CD4-positive, alpha-beta T cell treated with Interleukin-10 for 1 hour (primary cell): ENCODE measurements around the gene CCDC88C.

Experiments used
- DNase-seq: peaks from one replicate; pipeline ENCODE4 v3.0.0-alpha.2; 2020

Gene CCDC88C

GRCh38 chr14:91377700-91378652 is 39.6 kb downstream of the CCDC88C start:
- DNase-seq = peak; percentile 44

- peak; percentile 37 for DNase-seq
These were observed 40.8 kb downstream of the CCDC88C start for GRCh38 chr14:91376547-91377477.

GRCh38 chr14:91375720-91376452 is 41.7 kb downstream of the CCDC88C start:
- DNase-seq = no peak

GRCh38 chr14:91374879-91375702 is 42.5 kb downstream of the CCDC88C start:
- DNase-seq = peak; percentile 56

GRCh38 chr14:91374287-91374878 is 43.2 kb downstream of the CCDC88C start:
- DNase-seq = no peak

GRCh38 chr14:91373591-91374254 is 43.9 kb downstream of the CCDC88C start:
- peak; percentile 65 for DNase-seq

GRCh38 chr14:91372671-91373495 is 44.7 kb downstream of the CCDC88C start:
- peak; percentile 61 for DNase-seq

- DNase-seq = no peak
These were observed 45.6 kb downstream of the CCDC88C start for GRCh38 chr14:91371990-91372375.

GRCh38 chr14:91371011-91371989 is 46.3 kb downstream of the CCDC88C start:
- no peak for DNase-seq

- peak; percentile 64 for DNase-seq
These were observed 47.8 kb downstream of the CCDC88C start for GRCh38 chr14:91369628-91370445.

- DNase-seq = no peak
These were observed 48.7 kb downstream of the CCDC88C start for GRCh38 chr14:91368776-91369416.

GRCh38 chr14:91367173-91368171 is 50.1 kb downstream of the CCDC88C start:
- peak; percentile 88 for DNase-seq

GRCh38 chr14:91366749-91367148 is 50.9 kb downstream of the CCDC88C start:
- DNase-seq = no peak

GRCh38 chr14:91365552-91365951 is 52.1 kb downstream of the CCDC88C start:
- no peak for DNase-seq

- DNase-seq = no peak
These were observed 52.9 kb downstream of the CCDC88C start for GRCh38 chr14:91364524-91365270.
